Gastrocnemius medialis (tissue), 4 donors: ENCODE measurements around the gene SLF1. TPM values are rescaled to one million over a fixed set of nuclear protein-coding genes. Genes with fewer than 3 reads are reported as not detected.

ENCODE experiments used
- ATAC-seq, 2 donors: fragments of 150-250 bp; one replicate each; pipeline ENCODE4 v1.9.1; 2016
- DNase-seq, 2 donors: peaks; one replicate each; pipeline ENCODE4 v3.0.0-alpha.2; 2019
- H3K27ac ChIP-seq, 4 donors: fragments of 200-600 bp; sonication (generic); 1 replicate in 1 of 4; 2 replicates in 3 of 4; pipeline ENCODE4 v1.5.1; 2016 to 2018; ENCODE audit warnings: mild to moderate bottlenecking in 2 of 4, moderate library complexity in 1 of 4
- H3K27me3 ChIP-seq, 3 donors: fragments of 200-600 bp; sonication (generic) in 2 of 3; 1 replicate in 1 of 3; 2 replicates in 2 of 3; pipeline versions ENCODE4 v1.5.1 to v1.6.0; 2016 to 2019; ENCODE audit warnings: mild to moderate bottlenecking in 1 of 3, moderate library complexity in 1 of 3
- H3K36me3 ChIP-seq, 2 donors: fragments of 200-600 bp; sonication (generic) in 1 of 2; one replicate each; pipeline ENCODE4 v1.5.1; 2017 to 2018
- H3K4me1 ChIP-seq, 2 donors: fragments of 200-600 bp; sonication (generic) in 1 of 2; one replicate each; pipeline ENCODE4 v1.5.1; 2016 to 2017; ENCODE audit warnings: mild to moderate bottlenecking in 2 of 2
- H3K4me3 ChIP-seq, 4 donors: fragments of 200-600 bp; sonication (generic) in 3 of 4; 1 replicate in 1 of 4; 2 replicates in 3 of 4; pipeline ENCODE4 v1.5.1; 2016 to 2019; ENCODE audit warnings: mild to moderate bottlenecking in 2 of 4
- H3K9me3 ChIP-seq, 3 donors: fragments of 200-600 bp; sonication (generic) in 2 of 3; 1 replicate in 1 of 3; 2 replicates in 2 of 3; pipeline ENCODE4 v1.5.1; 2016 to 2019
- CTCF ChIP-seq, 5 experiments: fragments of 450-650 bp in 3 of 5; fragments of 200-600 bp in 2 of 5; sonication (generic) in 2 of 5; IDR thresholded peaks in 4 of 5; conservative IDR thresholded peaks in 1 of 5; 1 replicate in 4 of 5; 2 replicates in 1 of 5; pipeline ENCODE4 v1.5.1; 2016 to 2019; ENCODE audit warnings: antibody characterized with exemption in 5 of 5, mild to moderate bottlenecking in 3 of 5, moderate library complexity in 3 of 5
- POLR2A ChIP-seq, 2 donors: fragments of 450-650 bp; IDR thresholded peaks; one replicate each; pipeline ENCODE4 v1.6.1; 2017; ENCODE audit warnings: antibody characterized with exemption in 2 of 2, mild to moderate bottlenecking in 2 of 2, moderate library complexity in 2 of 2
- in situ Hi-C, 4 donors: fragments of 200-750 bp; cut with MboI; loops; one replicate each; pipeline versions ENCODE4 v1.15.0 to v1.8.0; 2017; ENCODE audit warnings: low sequenced_read_pairs in 4 of 4
- intact Hi-C: fragments of 100-400 bp; cut with DNase I; formaldehyde crosslinking; loops from one replicate; pipeline ENCODE4 v1.15.1; 2023; ENCODE audit warnings: low total_unique reads
- total RNA-seq, 4 donors: library from RNA; depleted of rRNA; stranded (reverse); fragments of >200 nt; gene quantifications; one replicate each; pipeline versions ENCODE4 v1.1.0 to v1.2.3, GENCODE V29; 2016

Gene SLF1
- total RNA-seq, 4 donors from 2014 or later = 1.0 to 2.6 (median 1.9) TPM

- H3K27me3 ChIP-seq = no peaks in the 10 kb centered on the region
- no peaks in the 10 kb centered on the region for H3K4me1 ChIP-seq
- intact Hi-C loops (no loop called here), in situ Hi-C loops (no loop called here)
- peaks cover 0 to 3% of the 10 kb centered on the region in 2 donors for H3K36me3 ChIP-seq
- no peak overlapping the region for H3K27ac ChIP-seq
- TF ChIP-seq POLR2A (IDR thresholded peaks at IDR 0.05) (no peak), CTCF (IDR thresholded peaks at IDR 0.05 in 4 of 5, conservative IDR thresholded peaks at IDR 0.05 in 1 of 5) (no peak)
- no peaks in the 10 kb centered on the region for H3K9me3 ChIP-seq
- no peak overlapping the region for H3K4me3 ChIP-seq
- DNase-seq (no peak), ATAC-seq (no peak)
These were observed 13.6 kb downstream of the SLF1 start for GRCh38 chr5:94632024-94632423.

GRCh38 chr5:94640176-94640575 lies 21.7 kb downstream of the SLF1 start:
- Histone ChIP-seq H3K27me3 (no peaks in the 10 kb centered on the region), H3K4me3 (no peak overlapping the region), H3K4me1 (no peaks in the 10 kb centered on the region), H3K27ac (no peak overlapping the region), H3K36me3 (peaks cover 0 to 4% of the 10 kb centered on the region in 2 donors), H3K9me3 (no peaks in the 10 kb centered on the region)
- TF ChIP-seq CTCF (IDR thresholded peaks at IDR 0.05 in 4 of 5, conservative IDR thresholded peaks at IDR 0.05 in 1 of 5) (no peak), POLR2A (IDR thresholded peaks at IDR 0.05) (no peak)
- ATAC-seq = no peak
- intact Hi-C loops = no loop called here
- in situ Hi-C loops = no loop called here
- no peak for DNase-seq

- TF ChIP-seq POLR2A (IDR thresholded peaks at IDR 0.05) = no peak
- TF ChIP-seq CTCF (IDR thresholded peaks at IDR 0.05 in 4 of 5, conservative IDR thresholded peaks at IDR 0.05 in 1 of 5) = no peak
- H3K4me1 ChIP-seq = no peaks in the 10 kb centered on the region
- ATAC-seq (no peak), DNase-seq (no peak)
- H3K27me3 ChIP-seq = no peaks in the 10 kb centered on the region
- in situ Hi-C loops (no loop called here), intact Hi-C loops (no loop called here)
- no peak overlapping the region for H3K27ac ChIP-seq
- peaks cover 0 to 4% of the 10 kb centered on the region in 2 donors for H3K36me3 ChIP-seq
- no peak overlapping the region for H3K4me3 ChIP-seq
- no peaks in the 10 kb centered on the region for H3K9me3 ChIP-seq
These were observed 26.6 kb downstream of the SLF1 start for GRCh38 chr5:94645053-94645452.

- Histone ChIP-seq H3K27ac (no peak overlapping the region), H3K36me3 (no peaks in the 10 kb centered on the region), H3K9me3 (no peaks in the 10 kb centered on the region), H3K4me1 (no peaks in the 10 kb centered on the region), H3K27me3 (no peaks in the 10 kb centered on the region), H3K4me3 (no peak overlapping the region)
- TF ChIP-seq CTCF (IDR thresholded peaks at IDR 0.05 in 4 of 5, conservative IDR thresholded peaks at IDR 0.05 in 1 of 5) (no peak), POLR2A (IDR thresholded peaks at IDR 0.05) (no peak)
- ATAC-seq = no peak
- in situ Hi-C loops = no loop called here
- intact Hi-C loops = no loop called here
- DNase-seq = no peak
These were observed 28.3 kb downstream of the SLF1 start for GRCh38 chr5:94646758-94647157.

- TF ChIP-seq POLR2A (IDR thresholded peaks at IDR 0.05) (no peak), CTCF (IDR thresholded peaks at IDR 0.05 in 4 of 5, conservative IDR thresholded peaks at IDR 0.05 in 1 of 5) (no peak)
- Histone ChIP-seq H3K9me3 (no peaks in the 10 kb centered on the region), H3K4me3 (no peak overlapping the region), H3K27me3 (no peaks in the 10 kb centered on the region), H3K36me3 (peaks cover 0 to 9% of the 10 kb centered on the region in 2 donors), H3K4me1 (no peaks in the 10 kb centered on the region), H3K27ac (no peak overlapping the region)
- in situ Hi-C loops (no loop called here), intact Hi-C loops (no loop called here)
- DNase-seq (no peak), ATAC-seq (no peak)
These were observed 31.4 kb downstream of the SLF1 start for GRCh38 chr5:94649874-94650273.
